Endothelial cell of umbilical vein (primary cell): Measurements from ENCODE around the gene ZNF454. TPM values are rescaled to one million over a fixed set of nuclear protein-coding genes. Genes with fewer than 3 reads are reported as not detected.

Experiments used
- BruUV-seq: library from RNA; stranded (reverse); fragments of 400-500 nt; replicated peaks from 2 replicates; lab custom pipeline; 2021; lab: Mats Ljungman, UMichigan
- CTCF ChIA-PET: fragments of 300-600, 350-600 bp; sonication (Branson Sonifier 250); formaldehyde crosslinking; loops from one replicate; lab custom pipeline; 2021; ENCODE audit warnings: antibody characterized with exemption, inconsistent platforms; lab: Charles Lee
- POLR2A ChIA-PET: fragments of 300-600, 350-600 bp; sonication (Branson Sonifier 250); formaldehyde crosslinking; loops from one replicate; lab custom pipeline; 2021; ENCODE audit warnings: antibody characterized with exemption, inconsistent platforms; lab: Charles Lee
- DNase-seq: peaks from one replicate; pipeline ENCODE4 v3.0.0-alpha.2; 2011; ENCODE audit warnings: low read depth, low spot score
- FAIRE-seq: peaks from 2 replicates; lab custom pipeline; 2011; peaks lifted over from hg19 to GRCh38; lab: Jason Lieb, UNC
- H2AFZ ChIP-seq: 2 replicates; pipeline ENCODE4 v1.6.0; 2012; ENCODE audit warnings: low read depth, low read length, control low read depth, inconsistent platforms
- H3K27ac ChIP-seq: 2 replicates; pipeline ENCODE4 v1.5.1; 2011; ENCODE audit warnings: low read depth, mild to moderate bottlenecking, control low read depth, low read length, moderate library complexity; ENCODE audit not compliant: insufficient read depth
- H3K27me3 ChIP-seq, 2 experiments: 2 replicates each; pipeline versions ENCODE4 v1.6.0 to v1.6.1; 2011; ENCODE audit warnings: low read length in 2 of 2, mixed read lengths in 1 of 2; ENCODE audit not compliant: control insufficient read depth in 2 of 2, insufficient read depth in 2 of 2
- H3K36me3 ChIP-seq, 2 experiments: 2 replicates in 1 of 2; 3 replicates in 1 of 2; pipeline ENCODE4 v1.5.1; 2011; ENCODE audit warnings: low read length in 2 of 2, mild to moderate bottlenecking in 1 of 2, moderate library complexity in 1 of 2; ENCODE audit not compliant: control insufficient read depth in 2 of 2, insufficient read depth in 2 of 2; ENCODE audit errors: extremely low read depth in 1 of 2
- H3K4me1 ChIP-seq: 3 replicates; pipeline ENCODE4 v1.5.1; 2011; ENCODE audit warnings: mild to moderate bottlenecking, low read length; ENCODE audit not compliant: control insufficient read depth, insufficient read depth; ENCODE audit errors: extremely low read depth
- H3K4me2 ChIP-seq: 2 replicates; pipeline ENCODE4 v1.6.1; 2011; ENCODE audit warnings: low read length, control low read depth, mixed read lengths; ENCODE audit not compliant: insufficient read depth
- H3K4me3 ChIP-seq, 3 experiments: fragments of 200-600 bp in 1 of 3; sonication (generic), shearing (Covaris generic) in 1 of 3; replicated peaks in 1 of 3; 2 replicates each; pipeline ENCODE4 v1.5.1; 2011 to 2016; ENCODE audit warnings: control low read depth in 3 of 3, low read length in 3 of 3, mild to moderate bottlenecking in 2 of 3, inconsistent platforms in 1 of 3, low read depth in 1 of 3, moderate library complexity in 1 of 3; ENCODE audit not compliant: insufficient read depth in 1 of 3
- H3K79me2 ChIP-seq: 2 replicates; pipeline ENCODE4 v1.6.0; 2012; ENCODE audit warnings: low read length, inconsistent platforms; ENCODE audit not compliant: control insufficient read depth, insufficient read depth
- H3K9ac ChIP-seq: replicated peaks from 2 replicates; pipeline ENCODE3; 2011; ENCODE audit warnings: low read length, control low read depth; ENCODE audit not compliant: insufficient read depth; ENCODE audit errors: extremely low read depth
- H3K9me1 ChIP-seq: replicated peaks from 3 replicates; pipeline ENCODE4 v1.6.0; 2011; ENCODE audit warnings: mild to moderate bottlenecking, low read length; ENCODE audit not compliant: control insufficient read depth, insufficient read depth; ENCODE audit errors: extremely low read depth
- H3K9me3 ChIP-seq: replicated peaks from 2 replicates; pipeline ENCODE4 v1.5.1; 2012; ENCODE audit warnings: low read length, inconsistent platforms; ENCODE audit not compliant: control insufficient read depth, insufficient read depth
- H4K20me1 ChIP-seq: replicated peaks from 2 replicates; pipeline ENCODE3; 2011; ENCODE audit warnings: mild to moderate bottlenecking, low read length; ENCODE audit not compliant: control insufficient read depth, insufficient read depth; ENCODE audit errors: extremely low read depth
- CTCF ChIP-seq, 2 donors: IDR thresholded peaks; 1 replicate in 1 of 2; 2 replicates in 1 of 2; pipeline ENCODE4 v1.5.1; 2011; ENCODE audit warnings: low read length in 2 of 2, mild to moderate bottlenecking in 2 of 2, moderate library complexity in 2 of 2, control low read depth in 1 of 2, inconsistent platforms in 1 of 2, low read depth in 1 of 2; ENCODE audit not compliant: insufficient read depth in 1 of 2; ENCODE audit errors: extremely low read depth in 1 of 2
- EZH2 ChIP-seq: IDR thresholded peaks from 2 replicates; pipeline ENCODE4 v1.6.1; 2012; ENCODE audit warnings: borderline replicate concordance, low read depth, mild to moderate bottlenecking, moderate library complexity, low read length, inconsistent platforms; ENCODE audit not compliant: severe bottlenecking
- FOS ChIP-seq: IDR thresholded peaks from 2 replicates; pipeline ENCODE4 v1.6.1; 2011; ENCODE audit warnings: mild to moderate bottlenecking, low read length, moderate library complexity, borderline replicate concordance; ENCODE audit not compliant: insufficient read depth
- GATA2 ChIP-seq: IDR thresholded peaks from 2 replicates; pipeline ENCODE4 v1.7.0; 2011; ENCODE audit warnings: low read depth, mild to moderate bottlenecking, moderate library complexity, mixed read lengths, low read length; ENCODE audit not compliant: insufficient read length, insufficient read depth
- JUN ChIP-seq: IDR thresholded peaks from 2 replicates; pipeline ENCODE4 v1.6.1; 2011; ENCODE audit warnings: borderline replicate concordance, low read depth; ENCODE audit not compliant: insufficient read length, insufficient read depth
- MAX ChIP-seq: IDR thresholded peaks from 2 replicates; pipeline ENCODE4 v1.6.1; 2011; ENCODE audit not compliant: insufficient read depth, insufficient read length
- MYC ChIP-seq: IDR thresholded peaks from one replicate; pipeline ENCODE4 v1.6.1; 2011; ENCODE audit warnings: mild to moderate bottlenecking, low read depth, low read length
- POLR2A ChIP-seq: IDR thresholded peaks from 2 replicates; pipeline ENCODE4 v1.6.1; 2012; ENCODE audit warnings: low read depth, mild to moderate bottlenecking, control low read depth, low read length
- POLR2AphosphoS5 ChIP-seq: IDR thresholded peaks from 2 replicates; pipeline ENCODE4 v1.6.1; 2012; ENCODE audit warnings: low read depth, mild to moderate bottlenecking, control low read depth, low read length, moderate library complexity; ENCODE audit not compliant: insufficient read depth
- dilution Hi-C: fragments of 300-500 bp; cut with MboI; formaldehyde crosslinking; loops from one replicate; pipeline ENCODE4 v1.15.0; 2019; ENCODE audit warnings: low sequenced_read_pairs; ENCODE audit not compliant: extremely low pct_ligation_motif_present
- intact Hi-C: fragments of 100-400 bp; cut with micrococcal nuclease; formaldehyde crosslinking; loops from one replicate; pipeline ENCODE4 v1.10.0; 2022
- polyA plus RNA-seq, 4 experiments: library from polyadenylated mRNA; depleted of rRNA in 3 of 4; stranded (reverse) in 3 of 4; unstranded in 1 of 4; fragments of >200 nt; gene quantifications; 2 replicates each; pipeline versions ENCODE4 v1.2.1 to v1.2.3, GENCODE V29; 2011 to 2012; ENCODE audit warnings: missing spikeins in 1 of 4
- total RNA-seq: library from RNA; stranded (reverse); gene quantifications from 2 replicates; pipeline ENCODE4 v1.2.3, GENCODE V29; 2021

ZNF454 gene
- total and polyA plus RNA-seq, 2 donors (not counting 3 experiments of a cell fraction or from before 2014, with no cell fraction given): 0.14 to 0.55 TPM

- H2AFZ ChIP-seq: no peak overlapping the region
- BruUV-seq: no TSS peak
- no peaks in the 10 kb centered on the region for H3K79me2 ChIP-seq
- FAIRE-seq: no peak
- no peaks in the 10 kb centered on the region for H4K20me1 ChIP-seq
- ChIA-PET CTCF (no interaction called here), POLR2A (no interaction called here)
- no peak overlapping the region for H3K4me2 ChIP-seq
- H3K4me3 ChIP-seq: no peak overlapping the region
- dilution Hi-C loops: no loop called here
- H3K4me1 ChIP-seq: no peaks in the 10 kb centered on the region
- intact Hi-C loops: no loop called here
- no peaks in the 10 kb centered on the region for H3K36me3 ChIP-seq
- H3K27ac ChIP-seq: no peak overlapping the region
- H3K9ac ChIP-seq: no peak overlapping the region
- no peak for TF ChIP-seq POLR2AphosphoS5
- peaks cover 4% of the 10 kb centered on the region for H3K9me3 ChIP-seq
- no peaks in the 10 kb centered on the region for H3K27me3 ChIP-seq
- H3K9me1 ChIP-seq: no peaks in the 10 kb centered on the region
- no peak for DNase-seq
Observed at GRCh38 chr5:178982941-178983340, 41.9 kb downstream of the ZNF454 start.

- H3K4me1 ChIP-seq: no peaks in the 10 kb centered on the region
- dilution Hi-C loops: no loop called here
- no peaks in the 10 kb centered on the region for H3K79me2 ChIP-seq
- intact Hi-C loops: no loop called here
- H2AFZ ChIP-seq: no peak overlapping the region
- TF ChIP-seq EZH2 (no peak), MAX (no peak), MYC (no peak), GATA2 (no peak), JUN (no peak), FOS (no peak), POLR2A (no peak), CTCF (IDR thresholded peaks at IDR 0.05; ENCODE audit: extremely low read depth in 1 of 2, insufficient read depth in 1 of 2, low read depth in 1 of 2, low read length in 2 of 2) (no peak), POLR2AphosphoS5 (no peak)
- H3K27me3 ChIP-seq: no peaks in the 10 kb centered on the region
- no peak for FAIRE-seq
- no peak overlapping the region for H3K4me3 ChIP-seq
- H3K27ac ChIP-seq: no peak overlapping the region
- H3K36me3 ChIP-seq: no peaks in the 10 kb centered on the region
- POLR2A ChIA-PET: no interaction called here
- no TSS peak for BruUV-seq
- H3K9me3 ChIP-seq: peaks cover 4% of the 10 kb centered on the region
- no peak overlapping the region for H3K4me2 ChIP-seq
- CTCF ChIA-PET: no interaction called here
- no peaks in the 10 kb centered on the region for H4K20me1 ChIP-seq
- no peaks in the 10 kb centered on the region for H3K9me1 ChIP-seq
- DNase-seq: no peak
- H3K9ac ChIP-seq: no peak overlapping the region
Observed at GRCh38 chr5:178983728-178984127, 42.7 kb downstream of the ZNF454 start.
